Activated CD4-positive, alpha-beta T cell treated with anti-CD3 and anti-CD28 coated beads for 36 hours (primary cell): ENCODE data around the gene TRIM66. TPM values are rescaled to one million over a fixed set of nuclear protein-coding genes. Genes with fewer than 3 reads are reported as not detected.

Experiments
- ATAC-seq: fragments of 200-7000 bp; cut with Tn5 transposase; one replicate; pipeline ENCODE4 v1.10.0; 2021; ENCODE audit warnings: mild to moderate bottlenecking, moderate library complexity
- CTCF ChIA-PET: fragments of 350-600 bp; sonication (Branson Sonifier 250); formaldehyde crosslinking; loops from one replicate; lab custom pipeline; 2021; ENCODE audit warnings: antibody characterized with exemption; lab: Charles Lee
- POLR2A ChIA-PET: fragments of 350-600 bp; sonication (Branson Sonifier 250); formaldehyde crosslinking; loops from one replicate; lab custom pipeline; 2021; ENCODE audit warnings: antibody characterized with exemption, inconsistent platforms; lab: Charles Lee
- DNase-seq: peaks from one replicate; pipeline ENCODE4 v3.0.0-alpha.2; 2020
- H3K27ac Mint-ChIP-seq: one replicate; pipeline ENCODE4 v1.8.0; 2021; ENCODE audit warnings: mixed read lengths
- H3K27me3 Mint-ChIP-seq: one replicate; pipeline ENCODE4 v1.8.0; 2021; ENCODE audit warnings: mixed read lengths
- H3K36me3 Mint-ChIP-seq: one replicate; pipeline ENCODE4 v1.8.0; 2021; ENCODE audit warnings: low read depth, mixed read lengths
- H3K4me1 Mint-ChIP-seq: one replicate; pipeline ENCODE4 v1.8.0; 2021; ENCODE audit warnings: mixed read lengths
- H3K4me3 Mint-ChIP-seq: one replicate; pipeline ENCODE4 v1.8.0; 2021; ENCODE audit warnings: mild to moderate bottlenecking, moderate library complexity, mixed read lengths
- H3K9me3 Mint-ChIP-seq: one replicate; pipeline ENCODE4 v1.8.0; 2021; ENCODE audit warnings: low read depth, mixed read lengths
- intact Hi-C, 2 experiments: fragments of 100-400 bp; cut with DNase I in 1 of 2; cut with micrococcal nuclease in 1 of 2; formaldehyde crosslinking; loops; one replicate each; pipeline versions ENCODE4 v1.14.2 to v1.15.1; 2022 to 2024; cut with DNase I, micrococcal nuclease
- total RNA-seq, 2 experiments: library from RNA; stranded (reverse); gene quantifications; one replicate each; pipeline ENCODE4 v1.2.3, GENCODE V29; 2021

The TRIM66 gene
- total RNA-seq, 2 experiments from 2014 or later = 18.3 to 19.5 TPM

DNA sequence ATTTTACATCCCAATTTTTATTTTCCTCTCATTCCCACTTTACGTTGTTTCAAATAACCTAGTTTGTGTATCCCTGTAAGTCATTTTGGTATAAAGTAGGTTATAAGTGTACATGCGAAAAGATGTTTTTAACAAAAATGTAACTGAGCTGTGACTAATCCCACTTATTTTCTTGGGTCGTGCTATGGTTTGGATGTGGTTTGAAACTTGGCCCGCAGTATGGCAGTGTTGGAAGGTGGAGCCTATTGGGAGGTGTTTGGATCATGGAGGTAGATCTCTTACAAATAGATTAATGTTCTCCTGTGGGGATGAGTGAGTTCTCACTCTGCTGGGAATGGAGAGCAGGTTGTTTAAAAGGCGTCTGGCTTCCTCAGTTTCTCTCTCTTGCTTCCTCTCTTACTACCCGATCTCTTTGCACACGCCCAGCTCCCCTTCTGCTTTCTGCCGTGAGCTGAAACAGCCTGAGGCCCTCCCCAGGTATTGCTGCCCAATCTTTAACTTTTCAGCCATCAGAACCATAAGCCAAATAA lies 7.3 kb upstream of the TRIM66 start:
- Mint-ChIP-seq H3K27me3 (no peaks in the 10 kb centered on the region), H3K9me3 (no peaks in the 10 kb centered on the region), H3K4me3 (peak overlapping the region; percentile 94), H3K4me1 (peaks cover 48% of the 10 kb centered on the region), H3K27ac (peak overlapping the region; percentile 98), H3K36me3 (peaks cover 76% of the 10 kb centered on the region)
- ChIA-PET POLR2A (interaction anchor here (0.5 to 2.2 kb wide), 4 partner anchors 10 to 714 kb away, joined by 3 to 7 read pairs (median 4); no protein-coding TSS in a partner anchor), CTCF (interaction anchor here (0.7 kb wide), 1 partner anchor 594 kb away, joined by 3 read pairs; no protein-coding TSS in a partner anchor)
- ATAC-seq = no peak
- no peak for DNase-seq
- intact Hi-C loops = loop anchor here (1.0 to 10.0 kb wide), 12 partner anchors 55 to 1765 kb away; partner anchors contain the start of genes ADM (in 1 of the 2), AKIP1 (in 1 of the 2), AMPD3 (in 1 of the 2) and EIF3F (in 1 of the 2)

DNA sequence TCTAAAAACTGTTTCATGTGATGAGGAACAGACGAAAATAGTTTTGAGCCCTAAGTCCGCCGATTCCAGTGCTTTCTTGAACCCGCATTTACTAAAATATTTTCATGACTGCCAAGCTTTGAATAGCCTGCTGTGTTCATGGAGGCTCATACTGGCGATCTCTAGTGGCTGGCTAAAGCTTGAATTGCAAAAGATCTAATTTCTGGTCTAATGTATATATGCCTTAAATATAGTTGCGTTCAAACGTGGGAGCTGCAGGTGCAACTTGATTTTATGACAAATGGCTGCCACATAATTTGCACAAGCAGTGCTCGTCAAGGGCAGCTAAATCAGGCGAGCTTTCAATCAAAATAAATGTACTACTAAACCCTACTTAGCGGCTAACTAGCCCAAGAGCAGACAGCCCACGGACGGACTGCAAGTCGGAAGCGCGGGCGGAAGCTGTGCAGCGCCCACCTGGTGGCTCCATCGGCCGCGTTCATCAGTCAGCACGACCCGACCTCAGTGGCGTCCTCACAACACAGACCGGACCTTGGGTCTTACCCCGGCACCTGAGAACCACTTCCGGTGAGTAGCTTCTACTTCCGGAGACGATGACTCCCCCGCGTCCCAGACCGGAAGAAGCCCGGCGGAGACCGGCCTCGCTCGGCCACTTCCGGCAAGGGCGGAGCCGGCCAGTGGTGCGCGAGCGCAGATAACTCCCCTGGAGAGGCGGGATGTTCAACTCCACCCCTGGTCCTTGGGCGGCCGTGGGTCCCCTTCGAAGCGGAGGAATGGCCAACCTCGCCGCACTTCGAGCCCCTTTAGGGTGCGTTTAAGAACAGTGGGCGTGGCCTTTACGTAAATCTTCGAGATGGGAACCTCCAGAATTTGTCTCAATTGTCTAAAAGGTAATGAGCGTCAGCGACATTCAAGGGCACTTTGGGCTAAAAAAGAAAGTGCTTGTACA lies 6.2 kb upstream of the TRIM66 start:
- no peaks in the 10 kb centered on the region for H3K9me3 Mint-ChIP-seq
- peaks cover 81% of the 10 kb centered on the region for H3K36me3 Mint-ChIP-seq
- ATAC-seq = peak; percentile 90
- intact Hi-C loops = loop anchor here (1.0 to 10.0 kb wide), 12 partner anchors 56 to 1766 kb away; partner anchors contain the start of genes ADM (in 1 of the 2), AKIP1 (in 1 of the 2), AMPD3 (in 1 of the 2) and EIF3F (in 1 of the 2)
- DNase-seq = peak; percentile 92
- POLR2A ChIA-PET = interaction anchor here (0.6 to 2.2 kb wide), 6 partner anchors 10 to 222 kb away, joined by 3 to 7 read pairs (median 3); partner anchors contain the start of gene AKIP1
- H3K27me3 Mint-ChIP-seq = no peaks in the 10 kb centered on the region
- H3K4me3 Mint-ChIP-seq = peak overlapping the region; percentile 94
- CTCF ChIA-PET = interaction anchor here (1.2 kb wide), 1 partner anchor 846 kb away, joined by 3 read pairs; no protein-coding TSS in a partner anchor
- peak overlapping the region; percentile 98 for H3K27ac Mint-ChIP-seq
- H3K4me1 Mint-ChIP-seq = peaks cover 56% of the 10 kb centered on the region

DNA sequence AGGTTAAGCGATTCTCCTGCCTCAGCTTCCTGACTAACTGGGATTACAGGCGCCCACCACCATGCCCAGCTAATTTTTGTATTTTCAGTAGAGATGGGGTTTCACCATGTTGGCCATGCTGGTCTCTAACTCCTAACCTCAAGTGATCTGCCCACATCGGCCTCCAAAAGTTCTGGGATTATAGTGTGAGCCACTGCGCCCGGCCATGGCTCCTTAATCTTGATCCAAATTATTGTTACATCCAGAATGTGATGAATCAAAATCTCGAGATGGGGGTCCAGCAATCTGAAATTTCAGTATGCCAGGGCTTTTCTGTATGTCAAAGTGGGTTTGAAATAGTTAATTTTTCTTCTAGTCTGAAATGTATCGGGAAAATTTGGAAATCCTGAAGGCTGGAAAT lies 3.9 kb upstream of the TRIM66 start:
- Mint-ChIP-seq H3K27ac (peak overlapping the region; percentile 98), H3K4me1 (peaks cover 63% of the 10 kb centered on the region), H3K36me3 (peaks cover 86% of the 10 kb centered on the region)

DNA sequence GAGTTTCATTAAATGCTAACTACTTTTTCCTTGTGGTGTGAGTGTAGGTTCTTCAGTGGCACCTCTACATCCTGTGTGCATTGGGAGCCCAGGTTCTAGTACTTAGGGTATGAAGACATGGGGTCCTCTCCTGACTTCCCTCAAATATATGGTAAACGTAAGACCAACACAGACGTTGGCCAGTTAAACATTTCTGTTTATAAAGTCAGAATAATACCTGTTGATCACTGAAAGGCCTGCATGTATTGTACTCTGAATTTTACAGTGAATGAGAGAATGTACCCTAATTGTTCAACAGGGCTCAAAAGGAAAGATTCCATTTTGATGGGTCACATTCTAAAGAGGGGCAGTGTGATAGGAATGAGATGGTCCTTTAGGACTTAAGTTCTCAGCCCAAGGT lies 3.4 kb upstream of the TRIM66 start:
- Mint-ChIP-seq H3K36me3 (peaks cover 86% of the 10 kb centered on the region), H3K4me3 (peak overlapping the region; percentile 97), H3K27me3 (no peaks in the 10 kb centered on the region), H3K27ac (peak overlapping the region; percentile 98), H3K9me3 (peaks cover 1% of the 10 kb centered on the region), H3K4me1 (peaks cover 64% of the 10 kb centered on the region)
- ChIA-PET POLR2A (no interaction called here), CTCF (no interaction called here)
- no peak for DNase-seq
- intact Hi-C loops = loop anchor here (5.0 to 10.0 kb wide), 7 partner anchors 126 to 1769 kb away; partner anchors contain the start of genes ADM (in 1 of the 2), AKIP1 (in 1 of the 2), AMPD3 (in 1 of the 2) and NRIP3 (in 1 of the 2)
- ATAC-seq = no peak

More for the DNA sequence above, 3.9 kb upstream of the TRIM66 start:
- CTCF ChIA-PET = interaction anchor here (0.7 kb wide), 1 partner anchor 214 kb away, joined by 3 read pairs; no protein-coding TSS in a partner anchor
- POLR2A ChIA-PET = no interaction called here
- ATAC-seq (no peak), DNase-seq (no peak)
- no peaks in the 10 kb centered on the region for H3K9me3 Mint-ChIP-seq
- H3K4me3 Mint-ChIP-seq = peak overlapping the region; percentile 12
- H3K27me3 Mint-ChIP-seq = no peaks in the 10 kb centered on the region
- intact Hi-C loops = loop anchor here (5.0 to 10.0 kb wide), 7 partner anchors 126 to 1768 kb away; partner anchors contain the start of genes ADM (in 1 of the 2), AKIP1 (in 1 of the 2), AMPD3 (in 1 of the 2) and NRIP3 (in 1 of the 2)

DNA sequence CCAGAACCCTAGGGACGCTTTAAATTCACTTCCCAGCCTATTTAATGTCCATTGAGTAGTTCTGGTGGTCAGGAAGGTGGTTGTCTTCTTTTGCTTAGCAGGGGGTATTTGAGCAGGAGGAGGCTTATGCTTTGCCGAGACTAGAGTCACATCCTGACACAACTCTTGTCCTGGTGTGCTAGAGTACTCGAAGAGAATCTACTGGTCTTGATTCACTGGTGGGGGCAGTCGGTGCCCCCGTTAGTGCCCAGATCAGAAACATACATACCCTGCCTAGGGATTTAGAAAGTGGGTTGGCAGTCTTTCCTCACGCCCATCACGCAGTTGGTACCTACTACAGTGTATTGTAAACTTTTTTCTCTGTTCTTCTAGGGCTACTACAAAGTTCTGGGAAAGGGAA lies 2.8 kb upstream of the TRIM66 start:
- DNase-seq (no peak), ATAC-seq (no peak)
- peaks cover 68% of the 10 kb centered on the region for H3K4me1 Mint-ChIP-seq
- H3K27ac Mint-ChIP-seq = peak overlapping the region; percentile 98
- ChIA-PET CTCF (no interaction called here), POLR2A (no interaction called here)
- H3K4me3 Mint-ChIP-seq = peak overlapping the region; percentile 97
- H3K27me3 Mint-ChIP-seq = no peaks in the 10 kb centered on the region
- H3K9me3 Mint-ChIP-seq = peaks cover 2% of the 10 kb centered on the region
- intact Hi-C loops = loop anchor here (5.0 to 10.0 kb wide), 7 partner anchors 127 to 1769 kb away; partner anchors contain the start of genes ADM (in 1 of the 2), AKIP1 (in 1 of the 2), AMPD3 (in 1 of the 2) and NRIP3 (in 1 of the 2)
- H3K36me3 Mint-ChIP-seq = peaks cover 91% of the 10 kb centered on the region

DNA sequence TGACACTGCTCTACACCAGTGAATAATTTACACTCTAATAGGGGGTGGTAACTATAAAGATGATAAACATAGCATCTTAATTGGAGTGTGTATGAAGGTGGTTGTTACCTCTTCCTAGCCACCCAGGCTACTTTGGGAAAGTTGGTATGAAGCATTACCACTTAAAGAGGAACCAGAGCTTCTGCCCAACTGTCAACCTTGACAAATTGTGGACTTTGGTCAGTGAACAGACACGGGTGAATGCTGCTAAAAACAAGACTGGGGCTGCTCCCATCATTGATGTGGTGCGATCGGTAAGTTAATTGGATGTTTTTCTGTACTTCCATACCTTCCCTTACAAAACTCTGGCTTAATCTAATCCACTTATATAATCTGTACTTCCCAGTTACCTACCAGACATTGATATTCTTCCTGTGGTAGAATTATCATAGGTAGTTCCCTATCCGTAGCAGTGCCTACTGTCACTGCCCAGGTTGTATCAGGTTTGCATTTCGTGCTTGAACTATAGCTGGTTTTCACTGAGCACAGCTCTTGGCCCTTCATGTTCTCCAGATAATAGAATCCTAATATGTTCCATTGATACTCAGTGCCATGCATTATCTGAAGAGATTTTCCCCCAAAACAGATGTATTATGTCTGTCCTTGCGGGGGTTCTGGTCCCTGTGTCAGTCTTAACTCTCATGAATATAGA lies 2.3 kb upstream of the TRIM66 start:
- H3K36me3 Mint-ChIP-seq = peaks cover 90% of the 10 kb centered on the region
- POLR2A ChIA-PET = no interaction called here
- peak overlapping the region; percentile 97 for H3K4me3 Mint-ChIP-seq

DNA sequence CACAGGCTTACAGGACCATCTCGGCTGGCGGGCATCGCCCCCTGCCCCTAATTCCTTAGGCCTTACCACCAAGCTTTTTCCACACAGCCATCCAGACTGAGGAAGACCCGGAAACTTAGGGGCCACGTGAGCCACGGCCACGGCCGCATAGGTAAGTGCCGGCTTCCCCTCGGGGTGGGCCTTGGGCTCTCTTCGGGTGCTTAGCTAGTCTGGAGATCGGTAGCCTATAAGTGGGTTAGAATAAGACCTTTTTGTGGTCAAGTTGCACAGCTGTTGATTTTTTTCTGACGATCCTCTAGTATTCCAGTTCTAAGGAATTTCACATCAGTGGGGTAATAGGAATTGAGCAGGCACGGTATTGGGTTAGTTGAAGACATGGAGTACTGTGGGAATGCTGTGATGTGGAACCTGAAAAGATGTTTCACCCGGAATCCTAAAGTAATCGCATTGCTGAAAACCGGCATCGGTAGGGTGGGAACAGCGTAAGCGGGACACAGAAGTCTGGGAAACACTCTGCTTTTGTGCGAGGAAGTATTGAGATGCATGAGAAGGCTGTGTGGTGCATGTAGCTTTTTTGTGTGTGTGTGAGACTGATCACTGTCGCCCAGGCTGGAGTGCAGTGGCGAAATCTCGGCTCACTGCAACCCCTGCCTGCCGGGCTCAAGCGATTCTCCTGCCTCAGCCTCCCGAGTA lies 796 bp upstream of the TRIM66 start:
- DNase-seq (peak; percentile 44), ATAC-seq (no peak)
- peak overlapping the region; percentile 98 for H3K27ac Mint-ChIP-seq
- CTCF ChIA-PET = interaction anchor here (0.6 to 0.7 kb wide), 2 partner anchors 276 to 1290 kb away, joined by 3 read pairs; no protein-coding TSS in a partner anchor
- H3K4me3 Mint-ChIP-seq = peak overlapping the region; percentile 97
- peaks cover 80% of the 10 kb centered on the region for H3K36me3 Mint-ChIP-seq
- peaks cover 52% of the 10 kb centered on the region for H3K4me1 Mint-ChIP-seq
- intact Hi-C loops = loop anchor here (2.0 to 10.0 kb wide), 7 partner anchors 282 to 1772 kb away; partner anchors contain the start of genes ADM (in 1 of the 2), AMPD3 (in 1 of the 2) and TMEM9B (in 1 of the 2)
- H3K9me3 Mint-ChIP-seq = peaks cover 2% of the 10 kb centered on the region
- POLR2A ChIA-PET = interaction anchor here (0.8 to 1.5 kb wide), 2 partner anchors 14 to 89 kb away, joined by 3 read pairs; partner anchors contain the start of gene STK33
- H3K27me3 Mint-ChIP-seq = no peaks in the 10 kb centered on the region

More for the DNA sequence above, 2.3 kb upstream of the TRIM66 start:
- CTCF ChIA-PET = no interaction called here
- Mint-ChIP-seq H3K27ac (peak overlapping the region; percentile 98), H3K4me1 (peaks cover 62% of the 10 kb centered on the region), H3K9me3 (peaks cover 2% of the 10 kb centered on the region), H3K27me3 (no peaks in the 10 kb centered on the region)
- intact Hi-C loops = loop anchor here (5.0 to 10.0 kb wide), 10 partner anchors 128 to 1770 kb away; partner anchors contain the start of genes ADM (in 1 of the 2), AKIP1 (in 1 of the 2), AMPD3 (in 1 of the 2) and NRIP3 (in 1 of the 2)
- ATAC-seq = no peak
- no peak for DNase-seq

DNA sequence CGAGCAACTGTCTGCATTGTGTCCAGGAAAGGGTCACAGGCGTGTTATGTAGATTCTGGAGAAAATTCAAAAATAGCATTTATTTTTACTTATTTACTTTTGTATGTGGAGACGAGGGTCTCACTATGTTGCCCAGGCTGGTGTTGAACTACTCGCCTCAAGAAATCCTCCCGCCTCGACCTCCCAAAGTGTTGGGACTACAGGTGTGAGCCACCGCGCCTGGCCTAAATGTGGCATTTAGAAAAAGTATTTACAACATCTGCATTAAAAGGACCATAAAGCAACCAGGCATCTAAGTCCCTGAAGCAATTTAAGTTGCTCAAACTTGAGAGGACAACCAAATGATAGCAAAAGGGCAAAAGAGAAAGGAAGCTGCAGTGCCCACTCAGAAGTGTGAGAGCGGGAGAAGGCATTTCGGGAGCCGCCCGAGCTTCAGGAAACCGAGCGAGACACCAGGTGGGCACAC lies 595 bp downstream of the TRIM66 start:
- Mint-ChIP-seq H3K36me3 (peaks cover 67% of the 10 kb centered on the region), H3K9me3 (peaks cover 2% of the 10 kb centered on the region), H3K4me3 (peak overlapping the region; percentile 97), H3K4me1 (peaks cover 41% of the 10 kb centered on the region), H3K27me3 (no peaks in the 10 kb centered on the region), H3K27ac (peak overlapping the region; percentile 98)
- ATAC-seq = peak; percentile 17
- ChIA-PET CTCF (interaction anchor here (0.6 kb wide), 1 partner anchor 1010 kb away, joined by 3 read pairs; no protein-coding TSS in a partner anchor), POLR2A (no interaction called here)
- intact Hi-C loops = loop anchor here (1.0 to 10.0 kb wide), 13 partner anchors 229 to 1773 kb away; partner anchors contain the start of genes TMEM9B (in 2 of the 2), ADM (in 1 of the 2), AKIP1 (in 1 of the 2) and AMPD3 (in 1 of the 2)
- DNase-seq = no peak

DNA sequence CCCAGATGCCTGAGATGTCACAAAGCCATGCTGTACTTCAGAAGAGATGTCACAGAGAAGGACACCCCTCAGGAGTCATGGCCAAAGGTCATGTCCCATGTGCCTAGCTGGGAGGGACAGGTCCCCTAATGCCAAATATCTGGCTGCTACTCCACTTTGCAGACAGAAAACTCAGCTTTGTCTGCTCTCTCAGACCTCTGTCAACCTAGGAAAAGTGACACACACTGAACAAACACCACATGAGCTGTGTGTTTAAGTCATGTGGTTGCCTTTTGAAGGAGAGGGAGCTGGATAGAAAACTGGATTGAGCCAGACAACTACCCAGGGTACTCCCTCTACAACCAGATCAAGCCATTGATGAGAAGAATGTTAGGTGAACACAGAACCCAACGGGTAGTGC lies 3.5 kb downstream of the TRIM66 start:
- peaks cover 12% of the 10 kb centered on the region for H3K4me1 Mint-ChIP-seq
- H3K9me3 Mint-ChIP-seq = peaks cover 2% of the 10 kb centered on the region
- H3K27me3 Mint-ChIP-seq = no peaks in the 10 kb centered on the region
- no peak overlapping the region for H3K4me3 Mint-ChIP-seq
- ChIA-PET CTCF (interaction anchor here (0.8 to 0.9 kb wide), 2 partner anchors 120 to 280 kb away, joined by 3 to 5 read pairs; no protein-coding TSS in a partner anchor), POLR2A (no interaction called here)
- DNase-seq = no peak
- H3K27ac Mint-ChIP-seq = no peak overlapping the region
- intact Hi-C loops = no loop called here
- H3K36me3 Mint-ChIP-seq = peaks cover 38% of the 10 kb centered on the region
- no peak for ATAC-seq
